Activated CD4-positive, alpha-beta T cell treated with anti-CD3 and anti-CD28 coated beads, Interleukin-2, amount 50 U/mL, for 16 hours (primary cell): ENCODE measurements around the gene KYAT1.

Experiments
- DNase-seq: peaks from one replicate; pipeline ENCODE4 v3.0.0-alpha.2; 2020

KYAT1 gene

GRCh38 chr9:128906741-128907140 is 25.0 kb upstream of the KYAT1 start:
- DNase-seq: no peak

DNA sequence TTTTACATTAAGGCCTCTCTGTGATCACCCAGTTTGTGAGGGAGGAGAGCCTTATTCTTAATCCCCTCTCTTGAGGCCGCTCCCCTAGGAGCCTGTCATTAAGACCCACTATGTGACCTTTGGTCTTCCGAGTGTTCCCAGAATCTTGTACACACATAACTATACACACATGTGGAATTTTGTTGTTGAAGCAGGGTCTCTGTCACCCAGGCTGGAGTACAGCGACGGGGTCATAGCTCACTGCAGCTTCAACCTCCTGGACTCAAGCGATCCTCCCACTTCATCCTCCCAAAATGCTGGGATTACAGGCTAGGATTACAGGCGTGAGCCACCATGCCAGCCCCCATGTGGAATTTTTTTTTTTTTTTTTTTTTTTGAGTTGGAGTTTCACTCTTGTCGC is 24.2 kb upstream of the KYAT1 start:
- no peak for DNase-seq

GRCh38 chr9:128903871-128904620 is 22.3 kb upstream of the KYAT1 start:
- DNase-seq: no peak

GRCh38 chr9:128903079-128903461 is 21.3 kb upstream of the KYAT1 start:
- DNase-seq: no peak

DNA sequence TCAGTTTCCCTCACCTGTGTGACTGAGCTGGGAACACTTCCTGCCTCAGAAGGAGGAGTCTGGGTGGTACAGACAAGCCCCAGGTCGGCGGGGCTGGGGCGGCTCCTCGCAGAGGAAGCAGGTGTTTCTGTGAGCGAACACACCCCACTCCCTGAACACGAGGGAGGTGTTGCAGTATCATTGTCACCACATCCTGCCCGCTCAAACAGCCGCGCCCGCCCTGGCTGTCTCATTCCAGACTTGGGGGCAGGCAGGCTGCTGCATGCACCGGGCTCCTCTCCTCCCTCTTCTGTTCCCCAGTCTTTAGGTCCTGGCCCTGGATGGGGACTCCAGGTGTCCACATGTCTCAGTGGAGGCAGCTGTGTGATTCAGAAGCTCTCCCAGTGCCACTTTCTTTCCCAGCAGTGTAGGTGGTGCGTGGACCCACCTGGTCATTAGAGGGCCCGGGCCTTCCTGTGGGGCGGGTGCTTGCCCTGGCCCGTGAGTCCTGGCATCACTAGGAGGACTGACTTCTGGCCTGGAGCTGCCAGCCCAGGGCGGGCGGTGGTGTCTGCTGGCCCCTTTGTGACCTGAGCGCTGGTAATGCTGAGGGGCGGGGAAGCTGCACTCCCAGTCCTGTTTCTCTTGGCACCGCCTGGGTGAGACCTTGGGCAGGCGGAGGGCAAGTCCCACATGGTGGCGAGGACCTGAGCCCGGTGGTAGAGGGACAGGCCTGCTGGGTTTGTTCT is 20.8 kb upstream of the KYAT1 start:
- peak; percentile 91 for DNase-seq

GRCh38 chr9:128901822-128902221 is 20.1 kb upstream of the KYAT1 start:
- no peak for DNase-seq

- no peak for DNase-seq
Observed at GRCh38 chr9:128901379-128901778, 19.6 kb upstream of the KYAT1 start.

GRCh38 chr9:128899566-128900322 is 18.0 kb upstream of the KYAT1 start:
- peak; percentile 37 for DNase-seq

DNA sequence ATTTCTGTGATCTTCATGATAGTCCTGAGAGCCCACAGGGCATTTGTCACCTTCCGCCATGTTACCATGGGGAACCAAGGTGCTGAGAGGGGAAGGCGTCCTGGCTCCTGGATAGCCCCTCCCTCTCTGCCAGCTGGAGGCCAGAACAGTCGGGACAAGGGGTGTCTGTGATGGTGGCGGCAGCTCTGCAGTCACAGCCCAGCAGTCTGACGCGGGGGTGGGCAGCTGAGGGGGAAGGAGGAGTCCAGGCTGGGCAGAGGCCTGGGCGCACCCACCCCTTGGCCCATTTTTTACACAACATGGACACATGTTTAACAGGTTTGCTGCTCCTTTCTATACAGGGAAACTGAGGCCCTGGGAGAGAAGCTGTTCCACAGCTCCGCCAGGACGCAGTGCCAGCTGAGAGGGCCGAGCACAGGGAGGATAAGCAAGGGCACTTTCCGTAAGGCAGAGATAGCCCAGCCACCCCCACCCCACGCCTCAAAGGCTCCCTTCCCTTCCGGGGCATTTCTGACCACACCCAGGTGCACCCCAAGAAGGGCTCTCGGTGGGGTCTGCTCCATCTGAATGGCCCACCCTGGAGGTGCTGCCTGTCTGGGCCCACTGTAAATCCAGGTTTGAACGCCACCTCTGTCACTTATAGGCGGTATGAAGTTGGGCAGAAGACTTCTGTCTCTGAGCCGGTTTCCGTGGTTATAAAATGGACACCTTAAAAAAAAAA is 17.3 kb upstream of the KYAT1 start:
- no peak for DNase-seq

DNA sequence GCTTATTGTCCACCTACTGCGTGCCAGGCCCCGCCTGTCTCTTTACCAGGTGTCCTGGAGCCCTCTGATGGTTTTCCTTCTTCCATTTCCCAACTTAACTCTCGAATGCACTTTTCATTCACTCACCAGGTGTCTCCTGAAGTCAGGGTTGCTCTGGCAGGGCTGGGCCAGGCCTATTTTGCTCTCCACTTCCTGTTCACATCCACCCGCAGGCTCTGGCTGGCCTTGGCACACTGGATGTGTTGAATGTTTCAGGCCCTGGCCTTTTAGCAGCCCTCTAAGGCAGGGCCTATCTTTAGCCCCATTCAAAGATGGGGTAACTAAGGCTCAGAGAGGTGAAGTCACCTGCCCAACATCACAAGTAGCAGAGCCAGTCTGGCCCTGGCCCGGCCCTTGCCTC is 16.6 kb upstream of the KYAT1 start:
- DNase-seq: no peak

- no peak for DNase-seq
Observed at GRCh38 chr9:128895556-128895955, 13.8 kb upstream of the KYAT1 start.

GRCh38 chr9:128894764-128895163 is 13.0 kb upstream of the KYAT1 start:
- DNase-seq: no peak

DNA sequence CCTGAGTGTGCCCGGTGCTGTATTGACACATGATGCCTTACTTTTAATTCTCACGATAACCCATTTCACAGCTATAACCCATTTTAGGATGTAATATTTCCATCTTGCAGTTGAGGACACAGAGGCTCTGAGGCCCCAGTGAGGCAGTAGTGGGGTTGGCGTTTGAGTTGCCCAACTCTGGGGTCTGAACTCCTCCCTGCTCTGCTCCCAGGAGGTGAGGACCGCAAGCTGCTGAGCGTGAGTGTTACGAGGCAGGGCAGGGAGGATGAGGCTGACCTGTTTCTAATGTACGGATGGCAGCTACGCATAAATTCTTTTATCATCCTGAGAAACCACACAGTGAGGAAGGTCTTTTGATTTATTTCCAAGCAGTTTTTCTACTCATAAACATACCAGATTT is 11.6 kb upstream of the KYAT1 start:
- DNase-seq: no peak

GRCh38 chr9:128892221-128892921 is 10.6 kb upstream of the KYAT1 start:
- no peak for DNase-seq

DNA sequence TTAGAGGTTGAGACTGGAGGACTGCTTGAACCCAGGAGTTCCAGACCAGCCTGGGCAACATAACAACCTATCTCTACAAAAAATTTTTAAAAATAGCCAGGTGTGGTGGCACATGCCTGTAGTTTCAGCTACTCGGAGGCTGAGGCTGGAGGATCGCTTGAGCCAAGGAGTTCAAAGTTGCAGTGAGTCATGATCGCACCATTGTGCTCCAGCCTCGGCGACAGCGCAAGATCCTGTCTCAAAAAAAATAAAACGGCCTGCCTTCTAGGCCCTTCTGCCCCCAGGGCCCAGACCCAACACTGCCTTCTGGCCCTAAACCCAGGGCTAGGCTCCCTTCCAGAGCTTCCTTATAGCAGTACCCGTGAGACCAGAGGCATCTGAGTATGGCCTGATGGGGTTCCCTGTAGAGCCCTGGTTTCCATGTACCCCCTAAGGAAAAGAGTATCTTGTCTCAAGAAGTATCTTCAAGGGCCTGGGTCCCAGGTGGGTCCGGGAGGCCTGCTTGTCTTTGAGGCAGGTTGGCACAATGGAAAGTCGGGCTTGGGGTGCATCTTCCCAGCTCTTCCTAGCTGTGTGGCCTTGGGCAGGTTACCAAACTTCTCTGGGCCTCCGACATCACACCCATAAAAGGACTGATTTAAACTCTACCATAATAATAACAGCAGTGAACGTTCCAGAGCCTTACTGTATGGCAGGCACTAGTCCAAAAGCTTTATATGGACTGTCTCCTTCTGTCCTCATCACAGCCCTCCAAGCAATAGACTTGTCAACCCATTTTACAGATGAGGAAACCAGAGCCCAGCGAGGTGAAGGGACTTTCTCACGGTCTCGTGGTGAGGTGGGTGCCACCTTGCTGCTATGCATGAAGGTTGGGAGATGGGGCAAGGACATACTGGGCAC is 9.8 kb upstream of the KYAT1 start:
- no peak for DNase-seq

GRCh38 chr9:128887914-128888350 is 6.2 kb upstream of the KYAT1 start:
- DNase-seq: no peak

- DNase-seq: no peak
Observed at GRCh38 chr9:128887049-128887448, 5.3 kb upstream of the KYAT1 start.

GRCh38 chr9:128886211-128886891 is 4.6 kb upstream of the KYAT1 start:
- DNase-seq: peak; percentile 16

GRCh38 chr9:128885798-128886197 is 4.0 kb upstream of the KYAT1 start:
- DNase-seq: no peak

GRCh38 chr9:128885376-128885775 is 3.6 kb upstream of the KYAT1 start:
- DNase-seq: no peak

- no peak for DNase-seq
Observed at GRCh38 chr9:128884164-128884563, 2.4 kb upstream of the KYAT1 start.
